ENCODE data around the gene RUVBL2.
"Not testable (repeated sequence)": the region's sequence is repeated elsewhere in the genome, so short reads cannot be mapped to it uniquely, and the experiment has no call there.

DNA sequence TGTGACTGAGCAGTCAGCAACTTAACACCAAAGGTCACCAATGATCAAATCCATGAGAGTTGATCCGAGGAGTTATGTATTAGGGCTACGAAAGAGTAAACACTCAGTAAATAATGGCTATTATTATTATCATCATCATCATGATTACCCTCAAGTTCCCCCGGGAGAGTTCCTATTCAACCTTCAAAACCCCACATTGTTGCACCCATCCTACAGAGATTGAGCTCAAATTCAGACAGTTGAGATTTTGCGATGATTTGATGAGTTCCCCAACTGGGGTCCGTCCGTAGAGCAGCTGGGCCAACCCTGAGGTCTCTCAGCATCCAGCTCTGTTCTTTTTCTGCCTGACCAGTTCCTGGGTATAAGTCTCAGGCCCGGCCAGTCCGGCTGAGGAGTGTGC is 44.4 kb downstream of the RUVBL2 start:
- TF ChIP-seq, protein P1, sequence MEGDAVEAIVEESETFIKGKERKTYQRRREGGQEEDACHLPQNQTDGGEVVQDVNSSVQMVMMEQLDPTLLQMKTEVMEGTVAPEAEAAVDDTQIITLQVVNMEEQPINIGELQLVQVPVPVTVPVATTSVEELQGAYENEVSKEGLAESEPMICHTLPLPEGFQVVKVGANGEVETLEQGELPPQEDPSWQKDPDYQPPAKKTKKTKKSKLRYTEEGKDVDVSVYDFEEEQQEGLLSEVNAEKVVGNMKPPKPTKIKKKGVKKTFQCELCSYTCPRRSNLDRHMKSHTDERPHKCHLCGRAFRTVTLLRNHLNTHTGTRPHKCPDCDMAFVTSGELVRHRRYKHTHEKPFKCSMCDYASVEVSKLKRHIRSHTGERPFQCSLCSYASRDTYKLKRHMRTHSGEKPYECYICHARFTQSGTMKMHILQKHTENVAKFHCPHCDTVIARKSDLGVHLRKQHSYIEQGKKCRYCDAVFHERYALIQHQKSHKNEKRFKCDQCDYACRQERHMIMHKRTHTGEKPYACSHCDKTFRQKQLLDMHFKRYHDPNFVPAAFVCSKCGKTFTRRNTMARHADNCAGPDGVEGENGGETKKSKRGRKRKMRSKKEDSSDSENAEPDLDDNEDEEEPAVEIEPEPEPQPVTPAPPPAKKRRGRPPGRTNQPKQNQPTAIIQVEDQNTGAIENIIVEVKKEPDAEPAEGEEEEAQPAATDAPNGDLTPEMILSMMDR (IDR thresholded peaks at IDR 0.05; ENCODE audit: low read depth, low read length), result not testable (repeated sequence)
- TF ChIP-seq EZH2phosphoT487 (IDR thresholded peaks at IDR 0.05; ENCODE audit: low read depth), result not testable (repeated sequence)
